Thymus (tissue), 11 donors: ENCODE data around the gene LBP. TPM values are rescaled to one million over a fixed set of nuclear protein-coding genes. Genes with fewer than 3 reads are reported as not detected.

ENCODE experiments used
- DNase-seq, 9 donors: peaks; one replicate each; pipeline ENCODE4 v3.0.0-alpha.2; 2013; ENCODE audit warnings: low spot score in 9 of 9, low read depth in 6 of 9, missing footprints in 1 of 9
- H3K27ac ChIP-seq, 2 donors: one replicate each; pipeline ENCODE4 v1.5.1; 2013; ENCODE audit warnings: control low read depth in 1 of 2, low read depth in 1 of 2, low read length in 1 of 2, mild to moderate bottlenecking in 1 of 2, moderate library complexity in 1 of 2
- H3K27me3 ChIP-seq, 2 donors: one replicate each; pipeline ENCODE4 v1.5.1; 2013; ENCODE audit warnings: low read length in 1 of 2; ENCODE audit not compliant: control insufficient read depth in 2 of 2, insufficient read depth in 1 of 2
- H3K36me3 ChIP-seq, 2 donors: one replicate each; pipeline ENCODE4 v1.5.1; 2013; ENCODE audit warnings: low read length in 1 of 2, mild to moderate bottlenecking in 1 of 2, moderate library complexity in 1 of 2; ENCODE audit not compliant: control insufficient read depth in 2 of 2, insufficient read depth in 2 of 2
- H3K4me1 ChIP-seq, 2 donors: one replicate each; pipeline ENCODE4 v1.5.1; 2013; ENCODE audit warnings: low read length in 2 of 2; ENCODE audit not compliant: control insufficient read depth in 2 of 2, insufficient read depth in 2 of 2
- H3K4me3 ChIP-seq, 2 donors: one replicate each; pipeline ENCODE4 v1.5.1; 2013; ENCODE audit warnings: low read length in 2 of 2, control low read depth in 1 of 2, mild to moderate bottlenecking in 1 of 2
- H3K9me3 ChIP-seq, 2 donors: one replicate each; pipeline ENCODE4 v1.5.1; 2013; ENCODE audit warnings: low read length in 1 of 2, mild to moderate bottlenecking in 1 of 2; ENCODE audit not compliant: control insufficient read depth in 2 of 2, insufficient read depth in 1 of 2
- WGBS: extraction: QIAGEN DNeasy Blood & Tissue Kit; methylation state at CpG from one replicate; pipeline ENCODE4 v1.1.7; 2013; 5-methylcytosine and 5-hydroxymethylcytosine counted together
- polyA plus RNA-seq: library from polyadenylated mRNA; stranded (reverse); fragments of 200-250 nt; gene quantifications from one replicate; pipeline ENCODE4 v1.2.3, GENCODE V29; 2013
- total RNA-seq: library from RNA; stranded (reverse); fragments of 120-200 nt; gene quantifications from one replicate; pipeline ENCODE4 v1.2.4, GENCODE V29; 2013
- donor health status: healthy.

LBP gene
- total and polyA plus RNA-seq, 2 donors = 0.09 to 0.32 TPM

GRCh38 chr20:38426006-38426897 is 80.0 kb downstream of the LBP start:
- no peak overlapping the region for H3K27ac ChIP-seq
- no peak for DNase-seq
- peaks cover 93 to 94% of the 10 kb centered on the region in 2 donors for H3K36me3 ChIP-seq
- 97% methylated on average over 15 of the region's 15 CpGs for WGBS
- no peaks in the 10 kb centered on the region for H3K27me3 ChIP-seq
- H3K4me1 ChIP-seq = no peaks in the 10 kb centered on the region
- H3K9me3 ChIP-seq = no peaks in the 10 kb centered on the region
- H3K4me3 ChIP-seq = no peak overlapping the region

Other genes with a start within 250 kb of the LBP start
- 9.3 TPM for gene TGM2, start 181.2 kb upstream of the LBP start, total RNA-seq
- gene TGM2, start 181.2 kb upstream of the LBP start, polyA plus RNA-seq = 47.2 TPM
- gene KIAA1755, start 85.7 kb upstream of the LBP start, total RNA-seq = 0.66 TPM
- gene KIAA1755, start 85.7 kb upstream of the LBP start, polyA plus RNA-seq = 5.5 TPM
- gene BPI, start 42.3 kb upstream of the LBP start, total RNA-seq = 2.1 TPM
- 0.57 TPM for gene BPI, start 42.3 kb upstream of the LBP start, polyA plus RNA-seq
- gene SNHG17, start 88.8 kb downstream of the LBP start, total RNA-seq = 11.0 TPM
- 36.0 TPM for gene SNHG17, start 88.8 kb downstream of the LBP start, polyA plus RNA-seq
- 14.4 TPM for gene RALGAPB, start 126.4 kb downstream of the LBP start, total RNA-seq
- gene RALGAPB, start 126.4 kb downstream of the LBP start, polyA plus RNA-seq = 15.2 TPM
- gene ADIG, start 234.7 kb downstream of the LBP start, total RNA-seq = not detected
- not detected for gene ADIG, start 234.7 kb downstream of the LBP start, polyA plus RNA-seq